ENCODE measurements around the gene MDFI.

MDFI gene

DNA sequence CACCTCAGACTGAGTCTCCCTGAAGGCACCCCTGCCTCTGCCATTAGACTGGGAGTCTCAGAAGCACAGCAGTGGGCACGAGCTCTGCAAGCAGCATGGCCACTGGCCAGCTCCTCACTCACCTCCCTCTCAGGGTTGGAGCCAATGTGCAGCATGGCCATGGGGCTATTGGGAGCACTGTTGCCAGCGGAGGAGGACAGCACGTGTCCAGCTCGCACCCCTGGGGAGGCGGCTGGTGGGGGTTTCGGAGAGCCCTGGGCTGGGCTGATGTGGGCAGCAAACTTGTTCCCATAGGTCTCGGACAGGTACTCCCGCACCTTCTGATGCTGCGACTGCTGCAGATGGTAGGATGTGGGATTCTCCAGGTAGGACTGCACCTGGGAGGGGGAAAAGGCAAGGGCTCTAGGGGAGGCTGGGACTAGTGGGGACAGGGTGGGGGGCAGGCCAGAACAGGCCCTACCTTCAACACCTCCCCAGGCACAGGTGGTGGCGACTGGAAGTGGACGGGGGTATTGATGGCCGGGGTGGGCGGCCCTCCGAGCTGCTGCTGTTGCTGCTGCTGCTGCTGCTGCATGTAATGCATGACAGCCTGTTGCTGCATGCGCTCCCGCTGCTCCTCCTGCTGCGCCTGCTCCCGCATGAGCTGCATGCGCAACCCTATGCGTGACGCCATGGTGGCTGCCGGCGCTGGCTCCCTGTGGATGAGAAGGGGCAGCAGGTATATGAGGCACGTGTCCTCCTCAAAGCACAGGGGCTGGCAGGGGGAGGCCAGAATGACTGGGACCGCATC, 52.5 kb downstream of the MDFI start:
- no peak for DNase-seq

DNA sequence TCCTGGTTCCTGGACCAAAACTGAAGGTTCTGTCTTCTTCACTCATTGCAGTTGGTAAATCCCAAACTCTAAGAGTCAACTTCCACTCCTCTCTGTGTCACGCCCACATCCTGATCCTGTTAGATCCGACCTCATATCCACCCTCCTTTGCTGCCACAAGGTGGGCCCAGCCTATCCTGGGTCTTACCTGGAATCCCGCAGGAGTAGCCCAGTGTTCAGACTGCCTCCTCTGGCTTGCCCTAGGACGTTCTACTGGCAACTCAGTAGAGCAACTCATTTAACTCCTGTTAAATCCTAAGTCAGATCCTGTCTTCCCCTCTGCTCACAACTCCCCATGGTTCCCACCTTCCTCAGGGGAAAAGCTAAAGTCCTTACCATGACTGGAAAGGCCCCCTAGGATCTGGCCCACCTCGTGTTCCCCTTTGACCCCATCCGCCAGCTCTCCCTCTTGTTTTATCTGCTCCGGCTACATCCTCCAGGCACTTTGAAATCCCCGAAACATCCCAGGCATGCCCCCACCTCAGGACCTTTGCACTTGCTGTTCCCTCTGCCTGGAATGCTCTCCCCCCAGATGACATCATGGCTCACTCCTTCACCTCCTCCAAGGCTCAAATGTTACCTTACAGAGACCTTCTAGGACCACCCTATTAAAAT, 53.3 kb downstream of the MDFI start:
- DNase-seq = no peak

DNA sequence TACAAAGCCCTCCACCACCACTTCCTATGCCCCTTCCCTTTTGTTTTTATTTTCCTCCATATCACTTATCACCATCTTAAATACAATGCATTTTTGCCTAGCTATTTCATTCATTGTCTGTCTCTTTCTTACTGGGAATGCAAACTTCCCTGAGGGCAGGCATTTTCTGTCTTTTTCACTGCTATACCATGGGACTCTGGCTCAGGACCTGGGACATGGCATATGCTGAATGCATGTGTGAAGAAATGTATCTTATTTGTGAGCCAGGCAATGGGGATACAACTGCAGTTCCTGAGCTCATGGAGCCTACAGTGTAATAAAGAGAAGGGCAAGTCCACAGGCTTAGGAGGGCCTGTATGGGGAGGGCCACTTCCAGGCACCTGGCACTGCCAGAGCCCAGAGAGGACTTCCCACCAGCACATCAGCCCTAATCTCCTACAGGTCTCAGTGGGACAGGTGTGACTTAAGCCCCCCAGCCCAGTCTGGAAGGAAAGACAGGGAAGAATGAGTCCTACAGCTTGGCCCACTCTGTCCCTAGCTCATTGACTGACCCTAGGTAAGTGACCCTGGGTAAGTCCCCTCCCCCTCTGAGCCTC, 53.9 kb downstream of the MDFI start:
- no peak for DNase-seq

DNA sequence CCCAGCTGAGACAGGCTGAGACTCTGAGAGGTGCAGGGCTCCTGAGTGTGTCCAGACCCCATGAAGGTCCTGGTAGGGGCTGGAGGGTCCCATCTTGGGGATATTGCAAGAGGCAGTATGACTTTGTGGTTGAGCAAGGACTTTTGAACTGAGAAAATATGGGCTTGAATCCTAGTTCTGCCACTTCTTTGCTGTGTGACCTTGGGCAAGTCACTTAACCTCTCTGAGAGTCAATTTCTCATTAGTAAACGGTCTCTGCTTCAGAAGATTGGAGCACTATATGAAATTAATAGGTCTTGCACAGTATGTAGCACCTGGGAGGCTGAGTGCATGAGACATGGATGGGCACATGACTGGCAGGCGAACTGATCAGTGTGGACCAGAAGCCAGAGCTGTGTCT, 54.5 kb downstream of the MDFI start:
- no peak for DNase-seq

DNA sequence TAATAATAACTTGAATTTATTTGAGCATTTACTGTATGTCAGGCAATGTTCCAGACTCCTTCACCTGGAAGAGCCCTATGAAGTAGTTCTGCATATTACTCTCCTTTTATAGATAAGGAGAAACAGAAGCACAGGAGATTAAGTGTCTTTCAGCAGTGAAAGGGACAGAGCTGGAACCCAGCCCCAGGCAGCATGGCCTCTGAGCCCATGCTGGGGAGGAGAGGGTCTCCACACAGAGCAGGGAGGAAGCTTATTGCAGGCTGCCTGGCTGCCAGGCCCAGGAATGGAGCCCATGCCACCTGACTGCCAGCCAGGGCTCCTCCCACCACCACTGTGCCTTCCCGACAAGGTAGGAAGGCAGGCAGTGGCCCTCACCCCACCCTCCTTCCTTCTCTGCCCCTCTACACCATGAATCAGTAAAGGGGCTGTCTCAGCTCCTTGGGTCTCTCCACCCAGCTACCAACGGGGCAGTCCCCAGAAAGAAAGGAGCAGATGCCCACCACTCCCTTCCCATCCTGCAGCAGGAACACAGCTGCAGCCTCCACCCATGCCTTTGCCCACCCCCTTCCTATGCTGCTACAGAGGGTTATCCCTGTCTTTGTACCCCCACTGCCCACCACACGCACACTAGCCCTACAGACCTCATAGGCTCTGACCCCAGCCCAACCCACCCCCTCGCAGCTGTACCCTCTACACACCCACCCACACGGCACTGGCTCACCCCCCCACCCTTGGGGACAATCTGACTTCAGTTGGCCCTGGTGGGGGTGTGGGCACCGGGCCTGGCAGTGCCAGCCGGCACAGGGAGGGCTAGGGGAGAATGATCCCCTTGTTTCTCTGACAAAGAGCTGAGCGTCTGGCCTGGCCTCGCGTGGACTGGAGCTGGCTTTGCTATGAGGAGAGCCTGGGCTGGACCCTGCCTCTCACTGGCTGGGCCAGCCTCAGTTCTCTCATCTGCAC, 55.3 kb downstream of the MDFI start:
- no peak for DNase-seq

DNA sequence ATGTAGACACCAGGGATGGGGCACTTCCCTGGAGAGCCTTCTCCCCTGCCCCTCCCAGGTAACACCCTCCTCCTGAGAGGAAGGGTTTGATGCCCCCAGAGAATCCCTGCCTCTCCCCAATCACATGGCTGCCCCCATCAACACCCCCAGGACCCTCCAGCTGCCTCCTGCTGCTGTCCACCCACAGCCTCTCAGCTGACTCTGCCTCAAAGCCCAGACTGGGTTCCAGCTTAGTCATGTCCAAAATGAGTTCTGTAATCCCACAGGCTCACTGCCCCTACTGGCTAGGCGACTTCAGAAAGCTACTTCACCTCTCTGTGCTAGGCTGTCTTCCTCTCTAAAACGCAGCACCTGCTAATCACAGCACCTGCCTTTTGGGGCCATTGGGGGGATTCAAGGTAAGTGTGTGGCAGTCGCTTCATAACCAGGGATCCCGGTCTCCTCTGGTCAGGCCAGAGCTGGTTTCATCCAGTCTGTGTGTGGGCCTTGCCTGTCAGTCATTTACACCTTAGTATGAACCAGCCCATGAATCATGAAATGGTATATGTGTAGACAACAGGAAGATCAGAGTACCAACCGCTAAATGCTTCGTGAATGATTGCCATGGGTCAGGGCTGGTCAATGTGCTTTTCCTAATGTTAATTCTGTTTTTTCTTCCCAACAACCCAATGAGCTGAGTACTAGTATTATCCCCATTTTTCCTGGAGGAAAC, 56.7 kb downstream of the MDFI start:
- no peak for DNase-seq

DNA sequence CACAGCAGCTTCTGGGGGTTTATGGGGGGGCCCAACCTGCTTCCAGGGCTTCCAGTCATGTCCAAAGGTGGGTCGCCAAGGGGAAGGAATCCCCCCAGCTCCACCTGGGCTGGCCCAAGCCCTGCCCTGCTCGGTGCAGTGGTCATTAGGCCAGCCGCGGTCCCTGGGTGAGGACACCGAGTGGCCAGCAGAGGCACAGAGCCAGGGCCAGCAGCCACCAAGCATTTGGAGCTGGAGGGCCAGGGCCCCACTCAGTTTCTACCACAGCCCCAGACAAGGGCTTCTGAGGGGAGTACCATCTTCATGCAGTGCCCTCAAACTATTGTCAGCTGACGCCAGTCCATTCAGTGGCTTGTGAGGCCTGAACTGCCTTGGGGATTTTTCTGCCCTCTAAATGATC, 57.6 kb downstream of the MDFI start:
- no peak for DNase-seq

GRCh38 chr6:41696788-41697187, 58.5 kb downstream of the MDFI start:
- DNase-seq = no peak

DNA sequence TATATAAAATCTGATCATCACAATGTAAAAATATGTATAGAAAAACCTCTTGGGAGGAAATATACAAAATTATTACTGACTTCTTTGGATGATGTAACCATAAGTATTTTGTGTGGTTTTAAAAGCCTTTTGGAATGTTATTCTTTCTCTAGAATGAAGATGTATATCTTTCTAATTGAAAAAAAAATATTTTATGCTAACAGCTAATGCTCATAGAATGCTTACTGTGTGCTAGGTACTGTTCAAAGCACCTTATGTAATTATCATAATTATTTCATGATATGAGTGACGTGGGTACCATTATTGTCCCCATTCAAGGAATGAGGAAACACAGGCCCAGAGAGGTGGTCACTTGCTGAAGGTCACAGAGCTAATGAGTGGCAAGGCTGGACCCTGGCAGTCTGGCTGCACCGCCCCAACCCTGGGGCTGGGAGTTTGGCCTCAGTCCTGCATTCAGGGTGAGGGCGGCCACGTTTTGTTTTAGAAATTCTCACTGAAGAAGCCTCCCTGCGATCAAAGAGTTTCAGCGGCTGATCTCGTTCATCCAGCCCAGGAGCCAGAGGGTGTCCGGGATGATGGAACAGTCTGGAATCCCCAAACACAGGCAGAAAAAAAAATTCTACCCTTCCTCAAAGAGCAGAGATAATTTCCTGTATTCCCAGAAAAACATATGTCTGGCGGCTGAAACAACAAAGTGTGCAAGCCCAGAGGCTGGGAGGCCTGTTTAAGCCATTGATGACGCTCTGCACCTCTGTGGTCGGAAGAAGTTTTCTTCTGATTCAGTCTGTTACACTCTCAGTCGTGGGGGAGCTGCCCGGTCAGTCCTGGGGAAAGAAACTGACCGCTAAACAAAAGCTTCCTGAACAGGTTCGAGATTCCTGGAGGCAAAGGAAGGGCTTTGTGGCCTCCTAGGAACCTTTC, 59.9 kb downstream of the MDFI start:
- DNase-seq = no peak

- no peak for DNase-seq
Measured at GRCh38 chr6:41699063-41699462, 60.8 kb downstream of the MDFI start.

DNA sequence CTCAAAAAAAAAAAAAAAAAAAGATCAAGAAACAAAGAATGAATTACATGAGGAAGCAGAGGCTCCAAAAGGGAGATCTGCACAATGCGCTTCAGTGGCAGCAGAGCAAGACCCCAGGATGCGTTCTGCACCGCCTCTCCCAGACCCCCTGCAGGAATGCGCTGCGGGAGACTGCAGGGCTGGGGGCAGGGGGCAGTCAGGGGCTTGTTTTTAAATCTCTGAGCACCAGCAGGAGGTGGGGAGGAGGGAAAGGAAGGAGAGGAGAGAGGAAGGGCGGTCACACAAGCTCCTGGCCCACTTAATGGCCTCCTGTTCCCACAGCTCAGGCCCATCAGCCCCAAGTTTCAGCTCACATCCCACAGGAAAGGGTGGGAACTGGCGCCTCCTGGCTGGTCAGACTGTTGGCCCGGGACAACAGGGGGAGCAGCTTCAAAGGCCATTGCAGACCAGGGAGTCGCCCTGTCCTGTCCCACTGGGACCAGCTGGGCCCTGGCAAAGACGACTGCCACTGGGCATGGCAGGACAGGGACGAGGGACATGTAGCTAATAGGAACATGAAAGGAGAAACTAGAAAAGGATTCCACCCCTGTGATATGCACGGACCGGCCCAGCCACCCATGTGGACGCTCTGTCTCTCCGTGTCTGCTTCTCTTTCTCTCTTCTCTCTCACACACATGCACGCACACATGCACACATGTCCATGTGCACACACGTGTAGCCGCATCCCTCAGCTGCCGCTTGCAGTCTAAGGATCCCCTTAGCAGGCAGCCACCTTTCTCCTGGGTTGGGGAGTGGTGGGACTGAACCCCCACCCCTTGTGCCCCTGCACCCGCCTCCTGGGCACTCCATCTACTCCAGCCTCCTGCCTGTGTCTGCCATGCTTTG, 62.4 kb downstream of the MDFI start:
- DNase-seq = no peak

DNA sequence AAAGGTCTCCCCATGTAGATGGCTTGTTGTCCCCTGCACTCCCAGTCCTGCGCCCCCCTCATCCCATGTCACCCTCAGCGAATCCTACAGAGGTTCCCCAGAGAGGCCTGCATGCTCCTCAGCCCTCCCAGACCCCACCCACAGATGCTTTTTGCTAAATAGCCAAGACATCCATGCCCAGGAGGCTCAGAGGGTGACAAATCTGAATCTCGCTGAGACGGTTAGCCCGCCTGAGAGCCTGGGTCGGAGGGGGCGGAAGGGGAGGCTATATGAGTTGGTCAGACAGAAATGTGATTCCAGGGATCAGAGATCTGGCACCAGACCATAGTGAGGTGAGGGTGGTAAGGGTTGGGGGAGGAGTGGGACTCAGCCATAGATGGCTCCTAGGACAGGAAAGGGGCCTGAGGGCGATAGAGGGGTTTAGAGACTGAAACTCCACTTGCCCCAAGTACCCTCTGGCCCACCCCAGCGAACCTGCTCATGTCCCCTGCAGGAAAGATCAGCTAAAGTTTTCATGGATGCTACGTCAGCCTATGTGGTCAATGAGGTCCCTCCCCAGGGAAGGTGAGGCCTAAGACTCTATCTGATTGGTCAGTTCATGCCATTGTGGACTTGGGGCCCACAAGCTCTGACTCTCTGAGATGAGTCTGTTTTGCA, 63.9 kb downstream of the MDFI start:
- DNase-seq = no peak

DNA sequence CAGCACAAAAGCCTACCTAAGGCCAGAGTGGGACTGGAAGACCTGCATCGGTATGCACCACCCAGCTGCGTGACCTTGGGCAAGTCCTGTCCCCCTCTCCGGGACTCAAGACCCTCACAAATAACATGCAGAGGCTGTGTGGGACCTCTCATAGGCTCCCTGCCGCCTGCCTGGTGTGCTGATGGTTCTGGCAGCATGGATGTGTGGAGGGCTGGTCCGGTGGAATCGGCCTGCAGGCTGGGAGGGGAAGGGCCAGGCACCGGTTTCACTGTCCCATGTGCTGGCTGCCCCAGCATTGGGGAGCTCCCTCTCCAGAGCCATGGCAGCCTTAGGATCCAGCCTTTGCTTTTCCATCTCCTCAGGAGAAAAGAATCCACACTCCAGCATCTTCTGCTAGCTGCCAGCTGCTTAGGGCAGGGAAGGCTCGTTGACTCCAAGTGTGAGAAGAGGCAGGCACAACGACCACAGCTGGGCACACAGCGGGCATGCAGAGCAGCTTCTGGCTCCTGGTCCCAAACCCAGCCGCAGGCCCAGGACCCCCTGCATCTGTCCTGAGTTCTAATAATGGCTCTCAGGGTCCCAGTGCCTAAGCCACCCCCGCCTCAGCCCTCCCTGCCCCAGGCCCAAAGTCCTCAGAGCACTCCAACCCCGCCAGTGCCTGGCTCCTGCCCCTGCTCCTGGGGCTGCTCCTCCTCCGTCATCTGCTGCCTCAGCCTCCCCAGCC, 64.7 kb downstream of the MDFI start:
- no peak for DNase-seq
